GM10266 (cell line): ENCODE data around the gene ANGPTL2.

Experiments
- DNase-seq: peaks from one replicate; pipeline ENCODE4 v3.0.0; 2012; ENCODE audit errors: extremely low spot score
- CTCF ChIP-seq: IDR thresholded peaks from 2 replicates; pipeline ENCODE4 v1.5.1; 2012; ENCODE audit warnings: mild to moderate bottlenecking, low read depth; ENCODE audit not compliant: control insufficient read depth, insufficient read depth; ENCODE audit errors: missing control alignments

Gene ANGPTL2

GRCh38 chr9:127089631-127090081, 32.8 kb downstream of the ANGPTL2 start:
- no peak for DNase-seq
- TF ChIP-seq CTCF, result no peak

GRCh38 chr9:127088724-127089615, 33.5 kb downstream of the ANGPTL2 start:
- TF ChIP-seq CTCF, result no peak
- DNase-seq, result no peak

GRCh38 chr9:127087836-127088235, 34.6 kb downstream of the ANGPTL2 start:
- no peak for DNase-seq
- TF ChIP-seq CTCF, result no peak

- no peak for DNase-seq
- no peak for TF ChIP-seq CTCF
These were observed 35.0 kb downstream of the ANGPTL2 start for GRCh38 chr9:127087411-127087810.

GRCh38 chr9:127086771-127087170, 35.7 kb downstream of the ANGPTL2 start:
- no peak for TF ChIP-seq CTCF
- no peak for DNase-seq

GRCh38 chr9:127085186-127085585, 37.2 kb downstream of the ANGPTL2 start:
- DNase-seq, result no peak
- TF ChIP-seq CTCF, result no peak
